ENCODE measurements around the gene RHOT2.
A peak's percentile ranks its signal among the peaks of the same experiment; 100 is the strongest.

The RHOT2 gene

GRCh38 chr16:720990-721764 lies 53.2 kb downstream of the RHOT2 start, which contains the start of gene ANTKMT:
Gene ANTKMT, plus strand, starts transcription at chr16:721146. Its CDS starts 129 bp downstream, at chr16:721275.
- peak within 1 kb of the TSS; percentile 60 for H3K4me3 ChIP-seq (ENCODE audit: low read depth, low read length)
- TF ChIP-seq MAX (IDR thresholded peaks at IDR 0.05; ENCODE audit: low read depth, low read length) (peak; percentile 86), CTCF (IDR thresholded peaks at IDR 0.05; ENCODE audit: low read depth, low read length) (no peak), POLR2A (IDR thresholded peaks at IDR 0.05; ENCODE audit: extremely low read depth, insufficient read length) (peak; percentile 74)
- peak; percentile 89 for DNase-seq (ENCODE audit: low read depth)

DNA sequence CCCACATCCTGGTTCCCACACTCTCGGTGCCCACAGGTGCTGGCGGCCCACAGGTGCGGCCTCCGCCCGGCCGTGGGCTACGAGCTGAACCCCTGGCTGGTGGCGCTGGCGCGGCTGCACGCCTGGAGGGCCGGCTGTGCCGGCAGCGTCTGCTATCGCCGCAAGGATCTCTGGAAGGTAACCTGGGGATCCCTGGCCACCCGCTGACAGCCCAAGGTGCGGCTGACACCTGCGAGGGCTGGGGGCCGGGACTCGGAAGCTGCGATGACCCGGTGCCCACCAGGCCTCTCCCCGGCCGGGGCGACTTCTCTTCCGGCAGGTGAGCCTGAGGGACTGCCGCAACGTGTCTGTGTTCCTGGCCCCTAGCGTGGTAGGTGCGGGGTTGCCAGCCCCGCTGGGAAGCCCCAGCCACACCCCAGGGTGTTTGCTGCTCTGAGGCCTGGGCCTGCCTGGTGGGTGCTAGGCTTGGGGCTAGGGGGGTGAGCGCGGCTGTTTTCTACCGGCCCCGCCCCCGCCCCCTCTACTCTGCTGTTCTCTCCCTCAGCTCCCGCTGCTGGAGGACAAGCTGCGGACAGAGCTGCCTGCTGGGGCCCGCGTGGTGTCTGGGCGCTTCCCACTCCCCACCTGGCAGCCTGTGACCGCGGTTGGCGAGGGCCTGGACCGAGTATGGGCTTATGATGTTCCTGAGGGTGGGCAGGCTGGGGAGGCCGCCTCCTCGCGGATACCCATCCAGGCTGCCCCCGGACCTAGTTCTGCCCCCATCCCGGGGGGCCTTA lies 54.0 kb downstream of the RHOT2 start:
- DNase-seq (ENCODE audit: low read depth) = no peak
- H3K4me3 ChIP-seq (ENCODE audit: low read depth, low read length) = peak overlapping the region; percentile 30
- TF ChIP-seq MAX (IDR thresholded peaks at IDR 0.05; ENCODE audit: low read depth, low read length) (no peak), CTCF (IDR thresholded peaks at IDR 0.05; ENCODE audit: low read depth, low read length) (no peak), MYC (IDR thresholded peaks at IDR 0.05; ENCODE audit: low read depth, low read length) (no peak), POLR2A (IDR thresholded peaks at IDR 0.05; ENCODE audit: extremely low read depth, insufficient read length) (no peak)

GRCh38 chr16:722835-723633 lies 55.1 kb downstream of the RHOT2 start:
- TF ChIP-seq MYC (IDR thresholded peaks at IDR 0.05; ENCODE audit: low read depth, low read length) (no peak), MAX (IDR thresholded peaks at IDR 0.05; ENCODE audit: low read depth, low read length) (no peak), POLR2A (IDR thresholded peaks at IDR 0.05; ENCODE audit: extremely low read depth, insufficient read length) (no peak), CTCF (IDR thresholded peaks at IDR 0.05; ENCODE audit: low read depth, low read length) (no peak)
- no peak overlapping the region for H3K4me3 ChIP-seq (ENCODE audit: low read depth, low read length)
- DNase-seq (ENCODE audit: low read depth) = no peak

DNA sequence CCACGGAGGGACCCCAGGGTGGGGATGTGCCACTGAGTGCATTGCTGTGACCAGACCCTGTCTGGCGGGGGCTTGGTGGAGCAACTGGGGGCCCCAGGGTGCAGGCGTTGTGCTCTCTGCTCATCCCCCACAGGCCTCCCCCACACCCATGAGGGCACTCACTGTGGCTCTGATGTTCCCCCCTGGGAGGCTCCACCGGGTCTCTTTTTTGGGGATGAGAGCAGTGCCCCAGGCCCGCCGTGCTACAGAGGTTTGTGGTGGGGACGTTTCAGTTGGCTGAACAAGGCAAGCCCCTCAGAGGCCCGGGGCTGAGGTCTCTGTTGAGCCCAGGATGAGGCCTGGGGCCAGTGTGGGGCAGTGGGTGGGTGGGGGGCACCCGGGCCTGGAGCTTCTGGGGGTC lies 55.8 kb downstream of the RHOT2 start:
- no peak for TF ChIP-seq MAX (IDR thresholded peaks at IDR 0.05; ENCODE audit: low read depth, low read length)
- TF ChIP-seq MYC (IDR thresholded peaks at IDR 0.05; ENCODE audit: low read depth, low read length) = no peak
- TF ChIP-seq CTCF (IDR thresholded peaks at IDR 0.05; ENCODE audit: low read depth, low read length) = no peak
- TF ChIP-seq POLR2A (IDR thresholded peaks at IDR 0.05; ENCODE audit: extremely low read depth, insufficient read length) = no peak
- no peak for DNase-seq (ENCODE audit: low read depth)
- no peak overlapping the region for H3K4me3 ChIP-seq (ENCODE audit: low read depth, low read length)

All from NB4 (cell line).